ENCODE results near the gene TAL1. TPM values are rescaled to one million over a fixed set of nuclear protein-coding genes. Genes with fewer than 3 reads are reported as not detected.

TAL1 gene
- total RNA-seq, 1 donor from 2014 or later = not detected

GRCh38 chr1:47226121-47226838 lies 5.7 kb downstream of the TAL1 start:
- no peak for DNase-seq
- no peak for TF ChIP-seq CTCF (IDR thresholded peaks at IDR 0.05)
- ChIA-PET CTCF (no interaction called here), POLR2A (no interaction called here)
- Mint-ChIP-seq H3K27ac (no peak overlapping the region), H3K4me1 (peaks cover 27% of the 10 kb centered on the region), H3K36me3 (ENCODE audit: low read depth) (no peaks in the 10 kb centered on the region), H3K9me3 (no peaks in the 10 kb centered on the region), H3K4me3 (peak overlapping the region; percentile 55), H3K27me3 (peaks cover 46% of the 10 kb centered on the region)
- intact Hi-C loops (cut with micrococcal nuclease) = no loop called here
- ATAC-seq (ENCODE audit: low read depth) = no peak

GRCh38 chr1:47225430-47226100 lies 6.5 kb downstream of the TAL1 start:
- intact Hi-C loops (cut with micrococcal nuclease) = no loop called here
- POLR2A ChIA-PET = no interaction called here

GRCh38 chr1:47224676-47225399 lies 7.2 kb downstream of the TAL1 start:
- H3K4me3 Mint-ChIP-seq = no peak overlapping the region
- no peak for ATAC-seq (ENCODE audit: low read depth)
- peaks cover 15% of the 10 kb centered on the region for H3K4me1 Mint-ChIP-seq
- H3K27me3 Mint-ChIP-seq = peaks cover 41% of the 10 kb centered on the region
- no peak overlapping the region for H3K27ac Mint-ChIP-seq
- H3K9me3 Mint-ChIP-seq = no peaks in the 10 kb centered on the region
- no peak for DNase-seq
- TF ChIP-seq CTCF (IDR thresholded peaks at IDR 0.05) = no peak
- CTCF ChIA-PET = no interaction called here
- H3K36me3 Mint-ChIP-seq (ENCODE audit: low read depth) = no peaks in the 10 kb centered on the region
- POLR2A ChIA-PET = no interaction called here
- intact Hi-C loops (cut with micrococcal nuclease) = no loop called here

More at GRCh38 chr1:47225430-47226100, 6.5 kb downstream of the TAL1 start:
- H3K4me1 Mint-ChIP-seq = peaks cover 21% of the 10 kb centered on the region
- no peak for TF ChIP-seq CTCF (IDR thresholded peaks at IDR 0.05)
- H3K9me3 Mint-ChIP-seq = no peaks in the 10 kb centered on the region
- no peak overlapping the region for H3K27ac Mint-ChIP-seq
- ATAC-seq (ENCODE audit: low read depth) (no peak), DNase-seq (no peak)
- peaks cover 46% of the 10 kb centered on the region for H3K27me3 Mint-ChIP-seq
- no peaks in the 10 kb centered on the region for H3K36me3 Mint-ChIP-seq (ENCODE audit: low read depth)
- peak overlapping the region; percentile 55 for H3K4me3 Mint-ChIP-seq
- CTCF ChIA-PET = no interaction called here

- H3K9me3 Mint-ChIP-seq = no peaks in the 10 kb centered on the region
- H3K36me3 Mint-ChIP-seq (ENCODE audit: low read depth) = no peaks in the 10 kb centered on the region
- H3K27me3 Mint-ChIP-seq = peaks cover 37% of the 10 kb centered on the region
- DNase-seq (no peak), ATAC-seq (ENCODE audit: low read depth) (no peak)
- ChIA-PET CTCF (no interaction called here), POLR2A (no interaction called here)
- intact Hi-C loops (cut with micrococcal nuclease) = no loop called here
- no peak overlapping the region for H3K27ac Mint-ChIP-seq
- H3K4me1 Mint-ChIP-seq = peaks cover 7% of the 10 kb centered on the region
- TF ChIP-seq CTCF (IDR thresholded peaks at IDR 0.05) = no peak
- H3K4me3 Mint-ChIP-seq = no peak overlapping the region
These were observed 7.9 kb downstream of the TAL1 start for GRCh38 chr1:47223921-47224675.
